Measurements from ENCODE around the gene ADAMTS3.

The ADAMTS3 gene

GRCh38 chr4:72374159-72374558 is 194.9 kb downstream of the ADAMTS3 start:
- TF ChIP-seq, protein P1, sequence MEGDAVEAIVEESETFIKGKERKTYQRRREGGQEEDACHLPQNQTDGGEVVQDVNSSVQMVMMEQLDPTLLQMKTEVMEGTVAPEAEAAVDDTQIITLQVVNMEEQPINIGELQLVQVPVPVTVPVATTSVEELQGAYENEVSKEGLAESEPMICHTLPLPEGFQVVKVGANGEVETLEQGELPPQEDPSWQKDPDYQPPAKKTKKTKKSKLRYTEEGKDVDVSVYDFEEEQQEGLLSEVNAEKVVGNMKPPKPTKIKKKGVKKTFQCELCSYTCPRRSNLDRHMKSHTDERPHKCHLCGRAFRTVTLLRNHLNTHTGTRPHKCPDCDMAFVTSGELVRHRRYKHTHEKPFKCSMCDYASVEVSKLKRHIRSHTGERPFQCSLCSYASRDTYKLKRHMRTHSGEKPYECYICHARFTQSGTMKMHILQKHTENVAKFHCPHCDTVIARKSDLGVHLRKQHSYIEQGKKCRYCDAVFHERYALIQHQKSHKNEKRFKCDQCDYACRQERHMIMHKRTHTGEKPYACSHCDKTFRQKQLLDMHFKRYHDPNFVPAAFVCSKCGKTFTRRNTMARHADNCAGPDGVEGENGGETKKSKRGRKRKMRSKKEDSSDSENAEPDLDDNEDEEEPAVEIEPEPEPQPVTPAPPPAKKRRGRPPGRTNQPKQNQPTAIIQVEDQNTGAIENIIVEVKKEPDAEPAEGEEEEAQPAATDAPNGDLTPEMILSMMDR (conservative IDR thresholded peaks at IDR 0.05), result no peak
- H3K27ac ChIP-seq, result no peak overlapping the region

GRCh38 chr4:72366601-72367000 is 202.4 kb downstream of the ADAMTS3 start:
- TF ChIP-seq, protein P1 (conservative IDR thresholded peaks at IDR 0.05), result no peak
- no peak overlapping the region for H3K27ac ChIP-seq

GRCh38 chr4:72365981-72366380 is 203.0 kb downstream of the ADAMTS3 start:
- TF ChIP-seq, protein P1 (conservative IDR thresholded peaks at IDR 0.05), result no peak
- H3K27ac ChIP-seq, result no peak overlapping the region

- TF ChIP-seq, protein P1 (conservative IDR thresholded peaks at IDR 0.05), result no peak
- H3K27ac ChIP-seq, result no peak overlapping the region
Measured at GRCh38 chr4:72365016-72365415, 204.0 kb downstream of the ADAMTS3 start.

DNA sequence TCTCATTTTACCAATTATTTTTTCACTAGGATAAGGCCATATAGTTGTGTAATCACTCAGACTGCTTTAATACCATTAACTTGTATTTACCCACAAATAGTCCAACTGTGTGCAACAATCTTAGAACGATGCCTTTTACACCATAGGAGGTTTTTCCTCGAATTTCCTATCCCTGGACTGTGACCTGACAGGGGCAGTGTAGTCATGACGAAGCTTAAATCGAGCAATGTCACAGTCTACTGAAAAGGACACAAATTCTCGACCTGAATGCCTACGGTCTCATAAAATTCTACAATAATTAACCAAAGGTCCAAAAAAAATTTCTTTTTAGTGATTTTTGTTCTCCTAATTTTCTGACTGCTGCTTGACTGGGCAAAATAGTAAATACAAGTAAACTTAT is 208.9 kb downstream of the ADAMTS3 start:
- TF ChIP-seq, protein P1 (conservative IDR thresholded peaks at IDR 0.05), result no peak
- H3K27ac ChIP-seq, result no peak overlapping the region

- H3K27ac ChIP-seq, result no peak overlapping the region
- TF ChIP-seq, protein P1 (conservative IDR thresholded peaks at IDR 0.05), result no peak
Measured at GRCh38 chr4:72358483-72358882, 210.5 kb downstream of the ADAMTS3 start.

GRCh38 chr4:72357908-72358307 is 211.1 kb downstream of the ADAMTS3 start:
- TF ChIP-seq, protein P1 (conservative IDR thresholded peaks at IDR 0.05), result no peak
- no peak overlapping the region for H3K27ac ChIP-seq

GRCh38 chr4:72352711-72353110 is 216.3 kb downstream of the ADAMTS3 start:
- TF ChIP-seq, protein P1 (conservative IDR thresholded peaks at IDR 0.05), result no peak
- H3K27ac ChIP-seq, result peak overlapping the region; percentile 58
